Stimulated activated CD4-positive, alpha-beta T cell treated with anti-CD3 and anti-CD28 coated beads, Interleukin-1b, Interleukin-23, amount 100 ng/mL, for 1 hour (primary cell): Measurements from ENCODE around the gene PLCG1.

ENCODE experiments used
- DNase-seq, 2 donors: peaks; one replicate each; pipeline ENCODE4 v3.0.0-alpha.2; 2020; ENCODE audit warnings: low read depth in 2 of 2

Gene PLCG1

DNA sequence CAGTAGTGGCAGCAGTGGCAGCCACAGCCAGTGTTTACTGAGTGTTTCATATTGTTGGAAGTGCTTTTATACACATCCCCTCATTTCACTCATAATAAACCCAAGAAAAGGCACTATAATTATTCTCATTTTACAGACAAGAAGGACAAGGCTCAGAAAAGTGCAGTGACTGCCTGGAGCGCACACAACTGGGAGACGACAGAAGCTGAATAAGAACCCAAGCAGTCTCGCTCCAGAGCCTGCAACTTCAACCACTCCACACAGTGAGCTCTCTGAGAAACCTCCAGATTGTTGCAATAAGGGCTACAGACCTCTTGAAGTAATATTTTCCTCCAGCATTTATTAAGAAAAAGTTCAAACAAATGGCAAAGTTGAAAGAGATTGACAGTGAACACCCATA lies 76.9 kb downstream of the PLCG1 start:
- DNase-seq, result no peak

DNA sequence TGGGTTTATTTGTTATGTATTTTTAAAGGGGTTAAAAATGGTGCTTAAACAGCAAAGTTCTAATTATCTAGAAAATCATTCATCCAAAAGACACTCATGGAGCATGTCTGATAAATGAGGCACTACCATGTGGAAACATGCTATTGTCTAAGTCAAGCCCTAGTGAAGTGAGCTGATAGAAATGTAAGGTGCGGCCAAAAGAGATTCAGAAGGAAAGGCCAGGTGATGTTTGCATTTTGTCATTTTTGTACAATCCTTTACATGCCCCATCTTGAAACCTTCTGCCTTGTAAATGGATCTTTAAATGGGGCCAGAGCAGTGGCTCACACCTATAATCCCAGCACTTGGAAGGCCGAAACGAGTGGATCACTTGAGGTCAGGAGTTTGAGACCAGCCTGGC lies 77.3 kb downstream of the PLCG1 start:
- no peak for DNase-seq

DNA sequence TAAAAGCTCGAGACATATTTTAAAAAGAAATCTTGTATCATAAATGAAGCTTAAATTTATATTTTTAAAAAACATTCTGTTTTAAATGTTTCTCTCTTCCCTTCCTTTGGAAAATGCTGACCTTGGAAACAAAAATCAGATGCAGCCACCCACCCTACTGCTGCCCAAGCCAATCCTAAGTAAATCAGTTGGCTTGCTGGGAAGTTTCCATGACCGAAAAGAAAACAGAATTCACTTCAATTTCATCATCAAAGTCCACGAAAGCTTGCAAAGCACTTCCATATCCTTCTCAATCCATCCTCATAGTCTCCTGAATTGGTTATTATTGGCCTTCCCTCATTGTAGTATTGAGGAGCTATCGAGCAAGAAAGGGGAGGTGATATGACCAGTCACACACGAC lies 80.1 kb downstream of the PLCG1 start:
- DNase-seq, result no peak

DNA sequence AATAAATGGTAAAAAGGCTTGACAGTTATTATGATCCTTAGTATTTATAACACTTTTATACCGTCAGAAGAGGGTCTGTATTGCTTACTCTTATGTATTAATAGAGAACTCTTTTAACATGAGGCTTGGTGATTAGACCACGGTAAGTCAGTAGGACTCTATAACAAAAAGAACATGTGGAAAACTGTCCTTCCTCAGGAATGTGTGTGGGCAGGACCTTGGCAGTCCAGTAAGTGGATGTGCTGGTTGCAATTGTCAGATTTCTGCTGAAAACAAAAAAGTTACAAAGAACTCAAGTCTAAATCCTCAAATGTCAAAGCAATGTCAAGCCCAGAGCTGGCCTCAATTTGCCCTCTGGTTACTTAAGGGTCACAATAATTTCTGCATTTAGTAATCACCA lies 81.1 kb downstream of the PLCG1 start:
- no peak for DNase-seq

DNA sequence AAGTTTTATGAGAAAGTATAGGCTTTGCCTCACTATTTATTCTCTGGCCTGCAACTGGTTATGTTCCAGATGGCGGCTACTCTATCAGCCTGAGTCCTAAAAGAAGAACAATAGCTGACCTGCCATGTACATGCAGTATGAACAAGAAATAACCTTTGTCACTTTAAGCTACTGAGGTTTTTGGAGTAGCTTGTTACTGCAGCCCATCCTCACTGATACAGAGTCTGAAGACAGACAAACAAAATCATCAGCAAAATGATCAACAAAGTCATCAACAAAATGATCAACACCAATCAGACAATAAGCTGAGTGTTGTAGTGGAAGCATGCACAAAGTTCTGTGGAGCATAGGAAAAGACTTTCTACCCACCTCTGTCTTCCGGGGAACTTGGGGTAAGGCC lies 82.5 kb downstream of the PLCG1 start:
- DNase-seq, result no peak

DNA sequence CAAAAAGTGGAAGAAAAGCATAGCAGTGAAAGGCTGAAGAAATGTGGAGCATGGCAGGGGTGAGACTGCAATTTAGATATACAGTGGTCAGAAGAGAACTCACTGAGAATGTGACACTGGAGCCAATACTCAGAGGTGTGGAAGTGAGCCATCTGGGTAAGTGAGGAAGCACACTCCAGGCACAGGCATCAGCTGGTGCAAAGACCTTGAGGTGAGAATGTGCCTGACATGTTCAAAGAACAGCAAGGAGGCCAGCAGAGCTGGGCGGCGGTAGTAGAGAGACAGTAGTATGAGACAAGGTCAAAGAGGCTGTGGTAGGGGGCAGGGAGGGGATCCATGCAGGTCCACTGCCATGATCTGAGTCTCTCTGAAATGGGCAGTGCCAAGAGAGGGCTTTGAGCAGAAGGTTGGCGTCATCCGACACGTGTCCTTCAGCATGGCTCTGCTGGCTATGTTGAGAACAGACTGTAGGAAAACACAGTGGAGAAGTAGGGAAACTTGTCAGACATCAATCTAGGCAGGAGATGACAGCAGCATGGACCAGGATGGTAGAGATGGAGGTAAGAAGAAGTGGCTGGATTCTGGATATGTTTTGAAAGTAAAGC lies 84.4 kb downstream of the PLCG1 start:
- no peak for DNase-seq

DNA sequence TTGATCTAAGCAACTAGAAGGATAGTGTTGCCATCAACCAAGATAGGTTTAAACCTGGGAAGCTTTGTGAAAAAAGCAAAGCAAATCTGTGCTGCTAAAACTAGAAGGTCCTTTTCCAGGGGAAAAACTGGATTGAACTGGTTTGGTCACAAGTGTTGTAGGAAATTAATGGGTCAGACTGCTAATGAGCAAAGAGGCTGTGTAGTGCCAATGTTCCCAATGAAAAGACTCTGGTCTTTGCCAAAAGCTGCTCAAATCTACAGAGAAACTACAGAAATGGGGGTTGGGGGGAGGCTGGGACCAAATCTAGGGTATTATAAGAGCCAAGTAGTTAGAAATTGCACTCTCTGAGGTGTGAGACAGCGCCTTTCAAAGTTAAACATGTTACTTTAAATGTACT lies 85.0 kb downstream of the PLCG1 start:
- no peak for DNase-seq

DNA sequence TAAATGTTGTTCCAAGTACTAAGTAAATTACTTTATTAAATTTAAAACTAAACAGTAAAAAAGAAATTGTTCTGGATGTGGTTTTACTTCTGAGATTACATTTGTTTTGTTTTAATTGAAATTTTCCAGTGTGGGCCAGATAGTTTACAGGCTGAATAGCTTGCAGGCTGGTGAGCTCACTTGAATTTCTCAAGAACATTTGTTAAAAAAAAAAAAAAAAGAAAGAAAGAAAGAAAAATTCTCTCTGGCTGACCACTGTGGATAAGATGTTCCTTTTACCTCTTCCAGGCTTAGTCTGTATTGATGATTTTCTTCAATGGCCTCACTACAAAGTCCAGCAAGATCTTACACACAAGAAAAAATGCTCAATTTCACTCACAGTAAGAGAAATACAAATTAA lies 85.4 kb downstream of the PLCG1 start:
- DNase-seq, result no peak

DNA sequence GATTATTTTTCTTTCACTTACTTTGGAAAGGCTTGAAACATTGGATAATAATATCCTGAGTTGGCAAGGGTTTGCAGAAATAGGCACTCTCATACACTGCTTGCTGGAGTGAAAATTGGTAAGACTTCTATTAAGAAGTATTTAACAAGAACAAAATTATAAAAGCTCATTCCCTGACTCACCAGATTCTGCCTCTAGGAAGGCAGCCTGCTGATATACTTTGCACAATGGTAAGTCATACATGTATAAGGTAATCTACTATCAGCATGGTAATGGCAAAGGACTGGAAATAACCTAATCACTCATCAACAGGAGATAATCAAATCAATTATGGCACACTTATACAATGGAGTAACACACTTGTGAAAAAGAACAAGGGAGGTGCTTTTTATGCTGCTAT lies 85.8 kb downstream of the PLCG1 start:
- no peak for DNase-seq

DNA sequence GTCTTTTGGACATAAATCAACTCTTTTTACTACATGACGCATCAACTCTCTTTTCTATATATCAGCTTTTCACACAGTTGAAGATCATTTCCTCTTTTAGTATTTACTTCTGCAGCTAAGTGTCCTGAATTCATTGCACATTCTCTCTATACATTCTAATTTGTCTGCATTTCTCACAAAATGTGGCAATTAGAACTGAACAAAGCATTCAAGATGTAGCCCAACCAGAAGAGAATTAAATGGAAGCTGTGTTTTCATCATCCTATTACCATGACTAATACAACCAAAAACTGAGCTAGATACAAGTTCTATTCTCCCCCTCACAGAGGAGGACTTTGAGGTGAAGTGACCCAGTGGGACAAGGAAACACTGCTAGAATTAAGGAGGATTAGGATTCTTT lies 86.9 kb downstream of the PLCG1 start:
- no peak for DNase-seq

DNA sequence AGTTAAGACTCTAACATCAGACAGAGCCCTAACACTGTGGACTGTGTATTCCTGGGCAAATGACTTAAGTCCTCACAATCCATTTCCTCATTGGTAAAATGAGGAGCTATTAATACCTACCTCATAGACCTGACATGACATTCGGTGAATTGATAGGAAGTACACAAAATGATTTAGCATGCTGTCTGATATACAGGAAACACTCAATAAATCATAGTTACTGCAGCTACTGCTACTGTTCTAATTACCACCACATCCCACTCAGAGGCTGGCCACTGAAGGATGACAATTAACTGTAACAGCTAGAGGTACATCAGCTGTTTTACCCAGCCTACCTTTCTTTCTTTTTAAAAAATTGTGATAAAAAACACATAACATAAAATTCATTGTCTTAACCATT lies 87.7 kb downstream of the PLCG1 start:
- no peak for DNase-seq

DNA sequence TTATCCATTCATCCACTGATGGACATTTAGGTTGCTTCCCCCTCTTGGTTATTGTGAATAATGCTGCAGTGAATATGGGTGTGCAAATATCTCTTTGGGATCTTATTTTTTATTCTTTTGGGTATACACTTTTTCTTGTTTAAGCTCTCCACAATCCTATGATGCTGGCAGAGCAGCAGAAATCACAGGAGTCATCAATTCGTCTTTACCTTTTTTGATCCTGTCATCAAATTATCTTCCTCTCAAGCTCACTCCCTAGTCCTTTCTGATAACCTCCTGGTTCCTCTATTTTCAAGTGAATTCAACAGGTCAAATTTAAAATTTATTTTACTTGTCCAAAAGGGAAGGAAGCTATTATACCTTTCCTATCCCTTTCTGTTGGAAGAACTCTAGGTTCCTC lies 89.1 kb downstream of the PLCG1 start:
- DNase-seq, result no peak
